ENCODE data around the gene CCNQ.

- TF ChIP-seq EZH2 (IDR thresholded peaks at IDR 0.05; ENCODE audit: insufficient read depth, low read length) (no peak), CTCF (IDR thresholded peaks at IDR 0.05; ENCODE audit: insufficient read depth, low read depth, low read length) (no peak)
These were observed 38.4 kb upstream of the CCNQ start for GRCh38 chrX:153637121-153638040.
